HG02870 (cell line): Measurements from ENCODE around the gene GAL3ST1.

Experiments used
- ATAC-seq: cut with Tn5 transposase; IDR thresholded peaks from one replicate; pipeline ENCODE4 v1.9.1; 2021; ENCODE audit warnings: mild to moderate bottlenecking, moderate library complexity; ENCODE audit not compliant: unreplicated experiment

GAL3ST1 gene

DNA sequence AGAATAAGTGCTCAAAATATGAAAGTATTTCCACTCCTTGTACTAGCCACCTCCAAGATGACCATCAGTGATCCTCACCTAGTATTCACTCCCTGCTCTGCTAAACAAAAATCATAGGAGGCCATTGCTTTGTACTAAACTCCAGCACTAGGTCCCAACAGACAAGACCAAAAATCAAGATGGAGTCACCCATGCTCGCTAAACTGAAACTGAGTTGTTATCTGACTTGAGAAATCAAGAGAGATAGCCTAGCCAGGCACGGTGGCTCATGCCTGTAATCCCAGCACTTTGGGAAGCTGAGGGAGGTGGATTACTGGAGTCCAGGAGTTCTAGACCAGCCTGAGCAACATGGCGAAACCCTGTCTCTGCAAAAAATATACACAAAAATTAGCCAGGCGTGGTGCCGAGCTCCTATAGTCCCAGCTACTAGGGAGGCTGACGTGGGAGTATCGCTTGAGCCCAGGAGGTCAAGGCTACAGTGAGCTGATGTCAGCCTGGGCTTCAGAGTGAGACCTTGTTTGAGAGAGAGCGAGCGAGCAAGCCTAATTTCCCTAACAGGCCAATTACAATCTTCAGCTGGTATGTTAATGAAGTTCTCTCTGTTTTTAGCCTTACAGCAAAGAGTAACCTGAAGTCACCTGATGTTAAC lies 37.3 kb downstream of the GAL3ST1 start:
- ATAC-seq, result no peak

DNA sequence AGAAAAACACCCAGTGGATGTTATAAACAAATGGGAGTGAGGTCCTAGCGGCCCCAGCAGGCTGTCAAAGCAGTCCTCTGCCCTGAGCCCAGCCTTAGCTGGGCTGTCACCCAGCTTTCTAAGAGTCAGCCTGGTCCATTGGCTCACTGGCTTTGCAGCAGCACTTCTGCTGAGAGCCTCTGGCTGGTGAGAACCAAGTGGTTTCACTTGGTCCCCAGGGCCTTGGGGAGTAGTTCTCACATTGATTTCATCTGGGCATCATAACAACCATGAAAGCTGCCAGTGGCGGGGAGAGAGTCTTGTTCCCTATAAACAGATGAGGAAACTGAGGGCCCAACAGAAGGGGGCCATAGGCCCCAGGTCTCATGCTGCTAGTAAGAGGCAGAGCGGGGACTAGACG lies 39.3 kb downstream of the GAL3ST1 start:
- ATAC-seq, result no peak

DNA sequence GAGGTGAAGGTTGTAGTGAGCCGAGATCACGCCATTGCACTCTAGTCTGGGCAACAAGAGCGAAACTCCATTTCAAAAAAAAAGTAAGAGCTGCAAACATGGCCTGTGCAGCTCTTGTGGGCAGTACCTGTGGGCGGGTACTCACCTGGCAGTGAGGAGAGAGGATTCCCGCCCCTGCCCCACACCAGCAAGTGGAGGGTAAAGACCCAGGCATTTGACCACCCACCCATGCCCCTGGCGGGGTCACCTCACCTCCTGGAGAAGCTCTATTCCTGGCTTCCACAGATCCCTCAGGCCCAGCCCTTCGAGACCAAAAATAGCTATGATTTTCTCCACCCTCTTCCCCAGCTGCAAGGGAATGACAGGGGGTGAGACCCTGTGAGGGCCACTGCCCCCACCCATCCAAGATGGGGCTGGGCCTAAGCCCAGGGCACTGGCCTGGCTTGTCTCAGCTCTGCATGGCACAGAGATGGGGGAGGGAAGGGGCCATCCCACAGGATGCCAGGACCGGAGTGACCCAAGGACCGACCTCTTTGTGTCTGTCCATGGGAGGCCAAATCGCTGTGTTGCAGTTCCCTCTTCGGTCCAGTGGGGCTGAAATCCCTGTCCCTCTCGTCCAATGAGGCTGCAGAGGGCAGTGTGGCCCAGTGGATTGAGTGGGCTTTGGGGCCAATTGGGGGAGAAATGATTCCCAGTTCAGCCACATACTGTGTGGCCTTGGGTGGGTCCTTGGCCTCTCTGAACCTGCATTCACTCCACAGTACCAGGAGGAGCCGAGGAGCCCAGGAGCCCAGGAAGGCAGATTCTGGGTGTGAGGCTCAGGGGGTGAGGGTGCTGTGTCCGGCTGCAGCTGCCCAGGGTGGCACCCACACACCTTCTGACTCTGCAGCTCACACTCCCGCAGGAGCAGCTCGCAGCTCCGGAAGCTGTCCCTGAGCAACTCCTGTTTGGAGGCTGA lies 42.5 kb downstream of the GAL3ST1 start:
- no peak for ATAC-seq

- ATAC-seq, result no peak
Measured at GRCh38 chr22:30526656-30527055, 47.8 kb downstream of the GAL3ST1 start.

GRCh38 chr22:30523646-30524489 lies 50.6 kb downstream of the GAL3ST1 start:
- ATAC-seq, result no peak

GRCh38 chr22:30521368-30522156 lies 52.9 kb downstream of the GAL3ST1 start:
- ATAC-seq, result no peak

- no peak for ATAC-seq
Measured at GRCh38 chr22:30519842-30520425, 54.5 kb downstream of the GAL3ST1 start.

GRCh38 chr22:30516731-30517130 lies 57.7 kb downstream of the GAL3ST1 start:
- no peak for ATAC-seq

GRCh38 chr22:30516273-30516672 lies 58.2 kb downstream of the GAL3ST1 start:
- no peak for ATAC-seq

GRCh38 chr22:30514252-30514651 lies 60.2 kb downstream of the GAL3ST1 start:
- ATAC-seq, result no peak

DNA sequence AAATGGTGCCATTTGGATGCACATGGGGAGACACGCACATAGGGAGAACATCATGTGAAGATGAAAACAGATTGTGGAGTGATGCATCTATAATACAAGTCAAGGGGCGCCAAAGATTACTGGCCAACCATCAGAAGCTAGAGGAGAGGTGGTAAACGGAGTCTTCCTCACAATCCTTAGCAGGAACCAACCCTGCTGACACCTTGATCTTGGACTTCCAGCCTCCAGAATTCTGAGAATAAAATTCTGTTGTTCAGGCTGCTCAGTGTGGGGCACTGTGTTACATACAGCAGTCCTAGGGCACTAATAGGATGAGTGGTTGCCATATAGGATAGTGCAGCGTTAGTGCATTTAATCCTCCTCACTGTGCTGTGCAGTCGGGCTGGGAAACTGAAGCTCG lies 61.0 kb downstream of the GAL3ST1 start:
- ATAC-seq, result no peak

DNA sequence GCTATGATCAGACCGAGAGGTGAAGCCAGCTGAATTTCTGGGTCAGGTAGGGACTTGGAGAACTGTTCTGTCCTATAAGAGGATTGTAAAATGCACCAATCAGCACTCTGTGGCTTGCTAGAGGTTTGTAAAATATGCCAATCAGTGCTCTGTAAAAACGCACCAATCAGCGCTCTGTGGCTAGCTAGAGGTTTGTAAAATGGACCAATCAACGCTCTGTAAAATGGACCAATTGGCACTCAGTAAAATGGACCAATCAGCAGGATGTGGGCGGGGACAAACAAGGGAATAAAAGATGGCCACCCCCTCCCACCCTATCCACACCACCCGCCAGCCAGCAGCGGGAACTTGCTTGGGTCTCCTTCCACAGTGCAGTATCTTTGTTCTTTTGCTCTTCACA lies 62.6 kb downstream of the GAL3ST1 start:
- no peak for ATAC-seq

DNA sequence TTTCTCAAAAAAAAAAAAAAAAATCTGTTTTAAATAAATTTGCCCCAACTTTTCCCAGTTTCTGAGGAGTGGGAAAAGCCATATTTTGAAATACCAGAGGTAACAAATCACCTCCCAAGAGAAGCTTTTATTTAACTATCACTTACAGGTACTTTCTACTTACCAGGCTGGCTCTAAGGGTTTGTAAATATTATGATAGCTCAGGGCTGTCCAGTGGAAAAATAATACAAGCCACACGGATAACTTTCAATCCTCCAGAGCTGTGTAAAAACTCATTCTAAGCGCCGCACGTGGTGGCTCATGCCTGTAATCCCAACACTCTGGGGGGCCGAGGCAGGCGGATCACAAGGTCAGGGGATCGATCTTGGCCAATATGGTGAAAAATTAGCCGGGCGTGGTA lies 63.4 kb downstream of the GAL3ST1 start:
- ATAC-seq, result no peak

GRCh38 chr22:30508216-30508615 lies 66.2 kb downstream of the GAL3ST1 start:
- ATAC-seq, result no peak

- no peak for ATAC-seq
Measured at GRCh38 chr22:30507670-30508069, 66.8 kb downstream of the GAL3ST1 start.

DNA sequence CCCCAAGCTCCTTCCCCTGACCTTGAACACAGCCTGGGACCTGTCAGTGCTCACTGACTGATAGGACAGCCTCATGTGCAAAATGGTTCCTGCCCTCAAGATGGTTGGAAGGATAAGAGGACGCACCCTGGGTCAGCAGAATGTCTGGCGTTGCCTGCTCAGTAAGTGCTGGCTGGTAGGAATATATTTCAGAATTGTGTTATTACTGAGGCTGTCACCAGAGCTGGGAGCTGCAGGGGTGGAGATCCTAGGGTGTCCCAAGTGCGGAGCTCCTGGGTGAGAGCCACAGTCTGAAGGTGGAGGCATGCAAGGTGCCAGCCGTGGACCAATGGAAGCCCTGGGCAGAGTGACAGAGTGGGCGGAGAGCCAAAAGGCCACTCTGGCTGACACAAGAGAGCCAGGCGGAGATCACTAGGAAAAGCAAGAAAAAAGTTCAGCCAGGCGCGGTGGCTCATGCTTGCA lies 67.9 kb downstream of the GAL3ST1 start:
- ATAC-seq, result no peak
